Mucosa of stomach (tissue), 1 donor: ENCODE results near the gene DCUN1D2.
A peak's percentile ranks its signal among the peaks of the same experiment; 100 is the strongest.
"Not testable (repeated sequence)": the region's sequence is repeated elsewhere in the genome, so short reads cannot be mapped to it uniquely, and the experiment has no call there.

ENCODE experiments used
- H3K27me3 ChIP-seq: one replicate; pipeline ENCODE4 v1.7.0; 2013; ENCODE audit warnings: mild to moderate bottlenecking, low read length; ENCODE audit not compliant: control insufficient read depth, insufficient read depth
- H3K36me3 ChIP-seq: one replicate; pipeline ENCODE4 v1.7.0; 2013; ENCODE audit warnings: low read length; ENCODE audit not compliant: control insufficient read depth, insufficient read depth
- H3K4me1 ChIP-seq: one replicate; pipeline ENCODE4 v1.7.0; 2013; ENCODE audit warnings: mild to moderate bottlenecking, low read length; ENCODE audit not compliant: control insufficient read depth, insufficient read depth
- H3K4me3 ChIP-seq: one replicate; pipeline ENCODE4 v1.7.0; 2013; ENCODE audit warnings: low read length
- H3K9ac ChIP-seq: one replicate; pipeline ENCODE4 v1.7.0; 2013; ENCODE audit warnings: mild to moderate bottlenecking, low read length, moderate library complexity
- H3K9me3 ChIP-seq: one replicate; pipeline ENCODE4 v1.7.0; 2013; ENCODE audit warnings: mild to moderate bottlenecking, low read length, moderate library complexity; ENCODE audit not compliant: control insufficient read depth
- donor health status: Pancreatic carcinoma.

DCUN1D2 gene

GRCh38 chr13:113455384-113455783 lies 35.1 kb downstream of the DCUN1D2 start:
- no peaks in the 10 kb centered on the region for H3K9me3 ChIP-seq
- H3K4me1 ChIP-seq: peaks cover 6% of the 10 kb centered on the region
- H3K4me3 ChIP-seq: no peak overlapping the region
- H3K36me3 ChIP-seq: peaks cover 14% of the 10 kb centered on the region
- no peak overlapping the region for H3K9ac ChIP-seq
- no peaks in the 10 kb centered on the region for H3K27me3 ChIP-seq

- Histone ChIP-seq H3K4me1 (peaks cover 8% of the 10 kb centered on the region), H3K9me3 (no peaks in the 10 kb centered on the region), H3K9ac (no peak overlapping the region), H3K27me3 (no peaks in the 10 kb centered on the region), H3K4me3 (no peak overlapping the region), H3K36me3 (peaks cover 10% of the 10 kb centered on the region)
Measured at GRCh38 chr13:113454936-113455335, 35.6 kb downstream of the DCUN1D2 start.

GRCh38 chr13:113452942-113453901 lies 37.3 kb downstream of the DCUN1D2 start, which contains the start of gene ADPRHL1:
Gene ADPRHL1 (minus strand): TSS chr13:113453488. CDS start chr13:113453437, 51 bp downstream.
- H3K9ac ChIP-seq: no peak within 1 kb of the TSS
- no peaks in the 10 kb centered on the region for H3K9me3 ChIP-seq
- H3K27me3 ChIP-seq: no peaks in the 10 kb centered on the region
- H3K36me3 ChIP-seq: no peaks in the 10 kb centered on the region
- H3K4me3 ChIP-seq: no peak within 1 kb of the TSS
- peaks cover 12% of the 10 kb centered on the region for H3K4me1 ChIP-seq

- Histone ChIP-seq H3K9me3 (no peaks in the 10 kb centered on the region), H3K4me1 (peaks cover 12% of the 10 kb centered on the region), H3K27me3 (no peaks in the 10 kb centered on the region), H3K36me3 (no peaks in the 10 kb centered on the region), H3K4me3 (no peak overlapping the region), H3K9ac (no peak overlapping the region)
Measured at GRCh38 chr13:113452466-113452865, 38.0 kb downstream of the DCUN1D2 start.

GRCh38 chr13:113451951-113452421 lies 38.5 kb downstream of the DCUN1D2 start:
- Histone ChIP-seq H3K36me3 (no peaks in the 10 kb centered on the region), H3K9ac (no peak overlapping the region), H3K4me1 (peaks cover 12% of the 10 kb centered on the region), H3K9me3 (no peaks in the 10 kb centered on the region), H3K27me3 (no peaks in the 10 kb centered on the region), H3K4me3 (no peak overlapping the region)

GRCh38 chr13:113450861-113451620 lies 39.5 kb downstream of the DCUN1D2 start:
- peaks cover 12% of the 10 kb centered on the region for H3K4me1 ChIP-seq
- H3K9ac ChIP-seq, H3K9me3 ChIP-seq, H3K36me3 ChIP-seq, H3K27me3 ChIP-seq, H3K4me3 ChIP-seq: not testable (repeated sequence)

GRCh38 chr13:113450348-113450744 lies 40.2 kb downstream of the DCUN1D2 start:
- H3K9me3 ChIP-seq, H3K4me3 ChIP-seq, H3K36me3 ChIP-seq, H3K27me3 ChIP-seq, H3K9ac ChIP-seq: not testable (repeated sequence)
- peaks cover 16% of the 10 kb centered on the region for H3K4me1 ChIP-seq

- Histone ChIP-seq H3K9ac (peak overlapping the region; percentile 62), H3K27me3 (no peaks in the 10 kb centered on the region), H3K36me3 (no peaks in the 10 kb centered on the region), H3K4me3 (peak overlapping the region; percentile 38), H3K4me1 (peaks cover 21% of the 10 kb centered on the region), H3K9me3 (no peaks in the 10 kb centered on the region)
Measured at GRCh38 chr13:113449693-113450347, 40.7 kb downstream of the DCUN1D2 start.

GRCh38 chr13:113448885-113449692 lies 41.4 kb downstream of the DCUN1D2 start:
- no peaks in the 10 kb centered on the region for H3K36me3 ChIP-seq
- no peaks in the 10 kb centered on the region for H3K27me3 ChIP-seq
- no peaks in the 10 kb centered on the region for H3K9me3 ChIP-seq
- peak overlapping the region; percentile 38 for H3K4me3 ChIP-seq
- H3K4me1 ChIP-seq: peaks cover 22% of the 10 kb centered on the region
- peak overlapping the region; percentile 62 for H3K9ac ChIP-seq

- H3K4me1 ChIP-seq: peaks cover 22% of the 10 kb centered on the region
- no peaks in the 10 kb centered on the region for H3K9me3 ChIP-seq
- no peaks in the 10 kb centered on the region for H3K27me3 ChIP-seq
- no peaks in the 10 kb centered on the region for H3K36me3 ChIP-seq
- H3K9ac ChIP-seq: peak overlapping the region; percentile 62
- H3K4me3 ChIP-seq: peak overlapping the region; percentile 33
Measured at GRCh38 chr13:113448545-113448884, 42.0 kb downstream of the DCUN1D2 start.

GRCh38 chr13:113447596-113447995 lies 42.9 kb downstream of the DCUN1D2 start:
- H3K36me3 ChIP-seq: no peaks in the 10 kb centered on the region

More at GRCh38 chr13:113447596-113447995, 42.9 kb downstream of the DCUN1D2 start:
- Histone ChIP-seq H3K27me3 (no peaks in the 10 kb centered on the region), H3K4me3 (no peak overlapping the region), H3K4me1 (peaks cover 22% of the 10 kb centered on the region), H3K9me3 (no peaks in the 10 kb centered on the region), H3K9ac (no peak overlapping the region)
